GM12864 (cell line): Measurements from ENCODE around the gene SPTBN4.
"Not testable (repeated sequence)": the region's sequence is repeated elsewhere in the genome, so short reads cannot be mapped to it uniquely, and the experiment has no call there.

ENCODE experiments used
- DNase-seq: peaks from one replicate; pipeline ENCODE4 v3.0.0-alpha.2; 2011; ENCODE audit warnings: low read depth
- H3K4me3 ChIP-seq: 2 replicates; pipeline ENCODE4 v1.5.1; 2011; ENCODE audit warnings: mild to moderate bottlenecking, low read depth, low read length, control low read depth
- TF ChIP-seq, protein P1 (sequence below): IDR thresholded peaks from 2 replicates; pipeline ENCODE4 v1.5.1; 2011; ENCODE audit warnings: low read depth, mild to moderate bottlenecking, moderate library complexity, low read length, control low read depth, inconsistent platforms; ENCODE audit errors: missing control alignments

The SPTBN4 gene

DNA sequence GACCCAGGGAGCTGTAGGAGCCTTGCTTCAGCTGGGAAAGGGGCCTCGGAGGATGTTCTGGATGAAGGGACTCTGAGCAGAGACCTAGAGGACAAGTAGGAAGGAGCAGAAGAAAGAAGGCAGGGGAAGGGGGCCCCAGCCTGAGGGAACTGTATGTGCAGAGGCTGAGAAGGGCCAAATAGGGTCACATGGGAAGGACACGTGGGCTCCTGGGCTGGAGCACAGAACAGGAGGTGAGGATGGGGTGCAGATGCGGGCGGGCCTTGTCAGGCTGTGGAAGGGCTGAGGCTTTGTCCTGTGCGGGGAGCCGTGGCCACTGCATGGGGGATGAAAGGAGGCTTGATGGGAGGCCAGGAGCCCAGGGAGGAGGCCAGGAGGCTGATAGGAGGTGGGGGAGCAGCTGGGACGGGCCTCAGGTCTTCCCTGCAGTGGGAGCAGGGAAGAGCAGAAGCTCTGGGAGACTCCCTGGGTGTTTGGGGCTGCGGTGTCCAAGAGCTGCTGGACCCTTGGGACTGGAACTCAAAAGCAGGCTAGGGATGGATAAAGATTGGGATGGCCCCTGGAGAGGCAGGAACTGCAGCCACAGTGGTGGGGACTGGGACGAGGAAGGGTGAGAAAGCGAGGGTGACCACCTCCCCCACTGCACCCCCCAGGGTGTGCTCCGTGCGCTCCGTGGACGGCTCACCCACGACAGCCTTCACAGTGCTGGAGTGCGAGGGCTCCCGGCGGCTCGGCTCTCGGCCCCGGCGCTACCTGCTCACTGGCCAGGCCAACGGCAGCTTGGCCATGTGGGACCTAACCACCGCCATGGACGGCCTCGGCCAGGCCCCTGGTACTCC is 123.0 kb downstream of the SPTBN4 start:
- no peak overlapping the region for H3K4me3 ChIP-seq

DNA sequence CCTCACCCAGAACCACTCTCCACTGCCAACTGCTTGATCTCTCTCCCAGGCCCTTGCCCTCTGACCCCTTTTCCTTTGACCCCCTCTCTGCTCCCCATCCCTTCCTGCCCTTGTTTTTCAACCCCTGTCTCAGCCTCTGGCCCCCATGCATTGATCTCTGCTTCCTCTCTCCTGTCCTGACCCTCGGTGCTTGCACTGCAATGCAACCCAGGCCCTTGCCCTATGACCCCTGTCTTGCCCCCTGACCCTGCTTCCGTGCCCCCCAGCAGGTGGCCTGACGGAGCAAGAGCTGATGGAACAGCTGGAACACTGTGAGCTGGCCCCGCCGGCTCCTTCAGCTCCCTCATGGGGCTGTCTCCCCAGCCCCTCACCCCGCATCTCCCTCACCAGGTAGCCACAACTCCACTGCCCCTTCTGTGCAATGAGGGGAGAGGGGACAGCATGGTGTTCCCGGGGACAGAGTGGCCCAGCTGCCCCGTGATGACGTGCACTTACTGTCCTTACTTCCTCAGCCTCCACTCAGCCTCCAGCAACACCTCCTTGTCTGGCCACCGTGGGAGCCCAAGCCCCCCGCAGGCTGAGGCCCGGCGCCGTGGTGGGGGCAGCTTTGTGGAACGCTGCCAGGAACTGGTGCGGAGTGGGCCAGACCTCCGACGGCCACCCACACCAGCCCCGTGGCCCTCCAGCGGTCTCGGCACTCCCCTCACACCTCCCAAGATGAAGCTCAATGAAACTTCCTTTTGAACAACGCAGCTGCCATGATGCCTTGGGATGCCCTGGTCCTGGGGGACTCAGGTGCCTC is 123.9 kb downstream of the SPTBN4 start:
- DNase-seq, result no peak
- TF ChIP-seq, protein P1, sequence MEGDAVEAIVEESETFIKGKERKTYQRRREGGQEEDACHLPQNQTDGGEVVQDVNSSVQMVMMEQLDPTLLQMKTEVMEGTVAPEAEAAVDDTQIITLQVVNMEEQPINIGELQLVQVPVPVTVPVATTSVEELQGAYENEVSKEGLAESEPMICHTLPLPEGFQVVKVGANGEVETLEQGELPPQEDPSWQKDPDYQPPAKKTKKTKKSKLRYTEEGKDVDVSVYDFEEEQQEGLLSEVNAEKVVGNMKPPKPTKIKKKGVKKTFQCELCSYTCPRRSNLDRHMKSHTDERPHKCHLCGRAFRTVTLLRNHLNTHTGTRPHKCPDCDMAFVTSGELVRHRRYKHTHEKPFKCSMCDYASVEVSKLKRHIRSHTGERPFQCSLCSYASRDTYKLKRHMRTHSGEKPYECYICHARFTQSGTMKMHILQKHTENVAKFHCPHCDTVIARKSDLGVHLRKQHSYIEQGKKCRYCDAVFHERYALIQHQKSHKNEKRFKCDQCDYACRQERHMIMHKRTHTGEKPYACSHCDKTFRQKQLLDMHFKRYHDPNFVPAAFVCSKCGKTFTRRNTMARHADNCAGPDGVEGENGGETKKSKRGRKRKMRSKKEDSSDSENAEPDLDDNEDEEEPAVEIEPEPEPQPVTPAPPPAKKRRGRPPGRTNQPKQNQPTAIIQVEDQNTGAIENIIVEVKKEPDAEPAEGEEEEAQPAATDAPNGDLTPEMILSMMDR, result no peak
- H3K4me3 ChIP-seq, result no peak overlapping the region

More for the DNA sequence above, 123.0 kb downstream of the SPTBN4 start:
- DNase-seq, result no peak
- TF ChIP-seq, protein P1, result no peak

DNA sequence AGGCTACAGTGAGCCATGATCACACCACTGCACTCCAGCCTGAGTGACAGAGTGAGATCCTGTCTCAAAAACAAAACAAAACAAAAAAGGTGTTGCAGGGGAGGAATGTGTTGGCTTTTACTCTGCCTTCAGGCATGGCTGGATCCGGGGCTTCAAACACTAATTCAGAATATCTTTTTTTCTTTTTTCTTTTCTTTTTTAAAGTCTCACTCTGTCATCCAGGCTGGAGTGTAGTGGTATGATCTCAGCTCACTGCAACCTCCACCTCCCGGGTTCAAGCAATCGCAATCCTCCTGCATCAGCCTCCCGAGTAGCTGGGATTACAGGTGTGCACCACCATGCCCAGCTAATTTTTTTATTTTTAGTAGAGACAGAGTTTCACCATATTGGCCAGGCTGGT is 124.9 kb downstream of the SPTBN4 start:
- not testable (repeated sequence) for H3K4me3 ChIP-seq, DNase-seq

DNA sequence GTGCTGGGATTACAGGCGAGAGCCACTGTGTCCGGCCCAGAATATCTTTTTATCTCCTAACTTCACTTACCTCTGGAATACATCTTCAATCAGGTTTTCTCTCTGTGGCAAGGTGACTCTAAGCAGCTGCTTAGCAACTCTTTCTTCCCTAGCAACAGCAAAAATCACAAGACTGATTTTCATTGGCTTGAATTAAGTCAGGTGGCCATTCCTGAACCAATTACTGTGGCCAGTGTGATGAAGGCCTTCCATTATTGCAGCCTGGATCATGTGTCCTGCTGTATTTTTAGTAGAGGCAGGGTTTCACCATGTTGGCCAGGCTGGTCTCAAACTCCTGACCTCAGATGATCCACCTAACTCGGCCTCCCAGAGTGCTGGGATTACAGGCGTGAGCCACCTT is 125.4 kb downstream of the SPTBN4 start:
- TF ChIP-seq, protein P1, result no peak
- no peak for DNase-seq

DNA sequence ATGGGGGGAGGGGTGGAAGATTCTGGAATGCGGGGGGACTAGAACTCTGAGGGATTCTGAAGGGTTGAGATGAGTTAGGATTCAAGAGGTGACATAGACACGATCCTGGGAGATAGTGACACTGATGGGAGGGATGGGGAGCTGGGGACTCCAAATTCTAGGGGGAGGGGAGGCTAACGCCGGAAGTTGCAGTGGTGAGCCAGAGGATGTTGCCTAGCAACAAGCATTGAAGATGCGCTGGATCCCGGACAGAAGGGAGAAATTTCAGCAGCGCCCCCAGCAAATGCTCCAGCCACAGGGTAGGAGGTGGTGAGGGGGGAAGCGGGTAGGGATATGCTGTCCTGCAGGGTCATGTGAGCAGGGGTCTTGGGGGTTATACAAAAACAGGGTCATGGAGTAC is 127.5 kb downstream of the SPTBN4 start:
- TF ChIP-seq, protein P1, result no peak
- no peak overlapping the region for H3K4me3 ChIP-seq
- no peak for DNase-seq

More for the DNA sequence above, 125.4 kb downstream of the SPTBN4 start:
- H3K4me3 ChIP-seq, result no peak overlapping the region

DNA sequence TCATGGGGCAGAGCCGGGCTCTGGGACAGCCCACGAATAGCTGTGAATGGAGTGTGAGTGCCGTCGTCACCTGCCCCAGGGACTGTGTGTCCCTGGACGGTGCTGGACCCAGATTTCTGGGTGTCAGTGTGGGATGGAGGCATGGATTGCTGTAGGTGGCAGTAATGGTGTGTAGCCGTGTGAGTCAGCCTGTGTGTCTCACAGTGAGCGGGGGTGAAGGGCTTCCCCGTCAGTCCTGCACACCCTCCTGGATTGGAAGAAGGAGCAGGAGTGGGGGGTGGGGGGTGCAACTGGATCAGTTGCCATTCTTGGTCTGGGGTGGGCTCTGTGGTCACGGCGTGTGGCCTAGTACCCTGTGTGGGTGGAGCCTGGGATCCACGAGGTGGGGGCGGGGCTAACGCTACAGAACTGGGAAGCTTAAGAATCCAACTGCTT is 127.9 kb downstream of the SPTBN4 start:
- DNase-seq, result no peak
- TF ChIP-seq, protein P1, result no peak
- H3K4me3 ChIP-seq, result no peak overlapping the region

DNA sequence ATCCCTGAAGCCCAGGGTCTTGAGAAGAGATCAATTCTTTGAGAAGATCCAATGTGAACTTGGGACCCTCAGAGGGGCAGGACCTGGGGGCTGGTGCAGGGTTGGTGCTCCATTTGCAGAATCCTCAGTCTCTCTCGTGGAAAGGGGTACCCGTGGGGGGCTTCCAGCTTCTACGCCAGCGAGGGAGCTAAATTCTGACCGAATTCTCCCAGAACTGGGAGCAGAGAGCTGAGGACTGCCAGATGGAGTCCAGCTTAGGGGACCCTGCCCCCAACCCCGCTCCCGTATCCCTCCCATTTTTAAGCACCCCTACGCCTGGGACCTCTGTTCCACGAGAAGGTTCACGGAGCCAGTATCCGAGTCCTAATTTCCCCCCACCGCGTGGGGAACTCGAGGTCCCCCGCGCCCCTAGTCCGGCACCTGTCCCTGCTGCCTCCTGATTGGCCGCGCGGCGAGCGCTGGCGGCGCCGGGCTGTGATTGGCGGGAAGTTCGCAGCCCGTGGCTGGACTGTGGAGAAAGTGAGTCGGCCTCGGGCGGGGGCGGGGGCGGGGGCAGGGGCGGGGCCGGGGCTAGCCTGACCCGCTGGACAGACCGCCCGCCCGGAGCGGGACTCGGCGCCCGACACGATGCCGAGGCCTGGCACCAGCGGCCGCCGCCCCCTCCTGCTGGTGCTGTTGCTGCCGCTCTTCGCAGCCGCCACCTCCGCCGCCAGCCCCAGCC is 130.0 kb downstream of the SPTBN4 start:
- no peak for DNase-seq
- no peak overlapping the region for H3K4me3 ChIP-seq

More for the DNA sequence above, 130.0 kb downstream of the SPTBN4 start:
- TF ChIP-seq, protein P1, result no peak
